Activated T-helper 2 cell treated with anti-CD3 and anti-CD28 coated beads, Interferon-gamma antibody, Interleukin-2, Interleukin-4, amounts not matched to agents 10 μg/mL and 5 μg/mL and 100 μg/mL, durations not matched to agents 14 hours and 24 hours and 36 hours (primary cell): Measurements from ENCODE around the gene PSMD1. TPM values are rescaled to one million over a fixed set of nuclear protein-coding genes. Genes with fewer than 3 reads are reported as not detected.

Experiments
- DNase-seq: peaks from one replicate; pipeline ENCODE4 v3.0.0; 2021; ENCODE audit warnings: low spot score
- H3K27ac Mint-ChIP-seq: one replicate; pipeline ENCODE4 v1.8.0; 2021; ENCODE audit warnings: mixed read lengths
- H3K27me3 Mint-ChIP-seq: one replicate; pipeline ENCODE4 v1.8.0; 2021; ENCODE audit warnings: low read depth, mixed read lengths
- H3K36me3 Mint-ChIP-seq: one replicate; pipeline ENCODE4 v1.8.0; 2021; ENCODE audit warnings: low read depth, mixed read lengths
- H3K4me1 Mint-ChIP-seq: one replicate; pipeline ENCODE4 v1.8.0; 2021; ENCODE audit warnings: low read depth, mixed read lengths
- H3K4me3 Mint-ChIP-seq: one replicate; pipeline ENCODE4 v1.8.0; 2021; ENCODE audit warnings: low read depth, mild to moderate bottlenecking, moderate library complexity, mixed read lengths
- H3K9me3 Mint-ChIP-seq: one replicate; pipeline ENCODE4 v1.8.0; 2021; ENCODE audit warnings: mixed read lengths
- intact Hi-C: fragments of 100-400 bp; cut with micrococcal nuclease; formaldehyde crosslinking; loops from one replicate; pipeline ENCODE4 v1.15.1; 2023
- total RNA-seq: library from RNA; stranded (reverse); gene quantifications from 2 replicates; pipeline ENCODE4 v1.2.3, GENCODE V29; 2022

Gene PSMD1
- total RNA-seq, 1 donor from 2014 or later = 180 TPM

GRCh38 chr2:231038483-231039293, 18.0 kb upstream of the PSMD1 start:
- H3K9me3 Mint-ChIP-seq = no peaks in the 10 kb centered on the region
- peaks cover 75% of the 10 kb centered on the region for H3K27me3 Mint-ChIP-seq

GRCh38 chr2:231039294-231039664, 17.4 kb upstream of the PSMD1 start:
- Mint-ChIP-seq H3K36me3 (no peaks in the 10 kb centered on the region), H3K27me3 (peaks cover 72% of the 10 kb centered on the region), H3K4me1 (no peaks in the 10 kb centered on the region), H3K4me3 (no peak overlapping the region), H3K9me3 (no peaks in the 10 kb centered on the region), H3K27ac (no peak overlapping the region)
- intact Hi-C loops = no loop called here
- no peak for DNase-seq

More at GRCh38 chr2:231038483-231039293, 18.0 kb upstream of the PSMD1 start:
- intact Hi-C loops = no loop called here
- Mint-ChIP-seq H3K27ac (no peak overlapping the region), H3K36me3 (no peaks in the 10 kb centered on the region), H3K4me1 (no peaks in the 10 kb centered on the region), H3K4me3 (peak overlapping the region; percentile 61)
- no peak for DNase-seq

- Mint-ChIP-seq H3K4me3 (no peak overlapping the region), H3K27me3 (peaks cover 68% of the 10 kb centered on the region), H3K27ac (no peak overlapping the region), H3K36me3 (no peaks in the 10 kb centered on the region), H3K9me3 (no peaks in the 10 kb centered on the region), H3K4me1 (no peaks in the 10 kb centered on the region)
- no peak for DNase-seq
- intact Hi-C loops = no loop called here
Measured at GRCh38 chr2:231039821-231040364, 16.8 kb upstream of the PSMD1 start.

GRCh38 chr2:231041061-231041689, 15.5 kb upstream of the PSMD1 start:
- H3K9me3 Mint-ChIP-seq = no peaks in the 10 kb centered on the region
- H3K36me3 Mint-ChIP-seq = no peaks in the 10 kb centered on the region
- H3K27ac Mint-ChIP-seq = no peak overlapping the region
- no peak overlapping the region for H3K4me3 Mint-ChIP-seq
- H3K27me3 Mint-ChIP-seq = peaks cover 58% of the 10 kb centered on the region
- DNase-seq = no peak
- H3K4me1 Mint-ChIP-seq = no peaks in the 10 kb centered on the region
- intact Hi-C loops = no loop called here

GRCh38 chr2:231043796-231044195, 12.9 kb upstream of the PSMD1 start:
- peaks cover 43% of the 10 kb centered on the region for H3K27me3 Mint-ChIP-seq
- DNase-seq = no peak
- H3K27ac Mint-ChIP-seq = no peak overlapping the region
- H3K36me3 Mint-ChIP-seq = no peaks in the 10 kb centered on the region
- intact Hi-C loops = no loop called here
- H3K4me3 Mint-ChIP-seq = no peak overlapping the region
- no peaks in the 10 kb centered on the region for H3K4me1 Mint-ChIP-seq
- H3K9me3 Mint-ChIP-seq = no peaks in the 10 kb centered on the region

GRCh38 chr2:231046916-231047273, 9.8 kb upstream of the PSMD1 start:
- Mint-ChIP-seq H3K4me3 (no peak overlapping the region), H3K27ac (no peak overlapping the region), H3K9me3 (no peaks in the 10 kb centered on the region), H3K4me1 (no peaks in the 10 kb centered on the region), H3K27me3 (peaks cover 27% of the 10 kb centered on the region), H3K36me3 (no peaks in the 10 kb centered on the region)
- intact Hi-C loops = no loop called here
- no peak for DNase-seq

GRCh38 chr2:231047274-231047922, 9.3 kb upstream of the PSMD1 start:
- no peak overlapping the region for H3K4me3 Mint-ChIP-seq
- H3K4me1 Mint-ChIP-seq = no peaks in the 10 kb centered on the region
- intact Hi-C loops = no loop called here
- H3K36me3 Mint-ChIP-seq = no peaks in the 10 kb centered on the region
- no peaks in the 10 kb centered on the region for H3K9me3 Mint-ChIP-seq
- no peak for DNase-seq
- H3K27me3 Mint-ChIP-seq = peaks cover 24% of the 10 kb centered on the region
- no peak overlapping the region for H3K27ac Mint-ChIP-seq

- peaks cover 21% of the 10 kb centered on the region for H3K27me3 Mint-ChIP-seq
- no peak overlapping the region for H3K27ac Mint-ChIP-seq
- no peak for DNase-seq
- no peaks in the 10 kb centered on the region for H3K9me3 Mint-ChIP-seq
- no peak overlapping the region for H3K4me3 Mint-ChIP-seq
- H3K36me3 Mint-ChIP-seq = no peaks in the 10 kb centered on the region
- intact Hi-C loops = no loop called here
- H3K4me1 Mint-ChIP-seq = peaks cover 3% of the 10 kb centered on the region
Measured at GRCh38 chr2:231047923-231048915, 8.4 kb upstream of the PSMD1 start.

- DNase-seq = no peak
- H3K36me3 Mint-ChIP-seq = no peaks in the 10 kb centered on the region
- no peak overlapping the region for H3K4me3 Mint-ChIP-seq
- peaks cover 16% of the 10 kb centered on the region for H3K27me3 Mint-ChIP-seq
- intact Hi-C loops = loop anchor here (5.0 to 10.0 kb wide), 2 partner anchors 202 to 565 kb away; no protein-coding TSS in a partner anchor
- no peak overlapping the region for H3K27ac Mint-ChIP-seq
- peaks cover 15% of the 10 kb centered on the region for H3K4me1 Mint-ChIP-seq
- no peaks in the 10 kb centered on the region for H3K9me3 Mint-ChIP-seq
Measured at GRCh38 chr2:231049286-231050017, 7.2 kb upstream of the PSMD1 start.

- no peaks in the 10 kb centered on the region for H3K36me3 Mint-ChIP-seq
- intact Hi-C loops = loop anchor here (5.0 to 10.0 kb wide), 2 partner anchors 203 to 565 kb away; no protein-coding TSS in a partner anchor
- H3K27me3 Mint-ChIP-seq = peaks cover 16% of the 10 kb centered on the region
- no peak overlapping the region for H3K4me3 Mint-ChIP-seq
- H3K4me1 Mint-ChIP-seq = peaks cover 15% of the 10 kb centered on the region
- DNase-seq = no peak
- H3K9me3 Mint-ChIP-seq = no peaks in the 10 kb centered on the region
- no peak overlapping the region for H3K27ac Mint-ChIP-seq
Measured at GRCh38 chr2:231050018-231050901, 6.4 kb upstream of the PSMD1 start.

GRCh38 chr2:231051116-231051515, 5.6 kb upstream of the PSMD1 start:
- DNase-seq = no peak
- Mint-ChIP-seq H3K4me1 (peaks cover 18% of the 10 kb centered on the region), H3K9me3 (no peaks in the 10 kb centered on the region), H3K36me3 (no peaks in the 10 kb centered on the region), H3K27ac (no peak overlapping the region), H3K4me3 (no peak overlapping the region), H3K27me3 (peaks cover 16% of the 10 kb centered on the region)
- intact Hi-C loops = loop anchor here (5.0 to 10.0 kb wide), 2 partner anchors 204 to 564 kb away; no protein-coding TSS in a partner anchor
